HG02759 (cell line): ENCODE data around the gene MSX1.

Experiments
- ATAC-seq: cut with Tn5 transposase; IDR thresholded peaks from one replicate; pipeline ENCODE4 v1.9.1; 2021; ENCODE audit warnings: mild to moderate bottlenecking, moderate library complexity; ENCODE audit not compliant: unreplicated experiment

Gene MSX1

DNA sequence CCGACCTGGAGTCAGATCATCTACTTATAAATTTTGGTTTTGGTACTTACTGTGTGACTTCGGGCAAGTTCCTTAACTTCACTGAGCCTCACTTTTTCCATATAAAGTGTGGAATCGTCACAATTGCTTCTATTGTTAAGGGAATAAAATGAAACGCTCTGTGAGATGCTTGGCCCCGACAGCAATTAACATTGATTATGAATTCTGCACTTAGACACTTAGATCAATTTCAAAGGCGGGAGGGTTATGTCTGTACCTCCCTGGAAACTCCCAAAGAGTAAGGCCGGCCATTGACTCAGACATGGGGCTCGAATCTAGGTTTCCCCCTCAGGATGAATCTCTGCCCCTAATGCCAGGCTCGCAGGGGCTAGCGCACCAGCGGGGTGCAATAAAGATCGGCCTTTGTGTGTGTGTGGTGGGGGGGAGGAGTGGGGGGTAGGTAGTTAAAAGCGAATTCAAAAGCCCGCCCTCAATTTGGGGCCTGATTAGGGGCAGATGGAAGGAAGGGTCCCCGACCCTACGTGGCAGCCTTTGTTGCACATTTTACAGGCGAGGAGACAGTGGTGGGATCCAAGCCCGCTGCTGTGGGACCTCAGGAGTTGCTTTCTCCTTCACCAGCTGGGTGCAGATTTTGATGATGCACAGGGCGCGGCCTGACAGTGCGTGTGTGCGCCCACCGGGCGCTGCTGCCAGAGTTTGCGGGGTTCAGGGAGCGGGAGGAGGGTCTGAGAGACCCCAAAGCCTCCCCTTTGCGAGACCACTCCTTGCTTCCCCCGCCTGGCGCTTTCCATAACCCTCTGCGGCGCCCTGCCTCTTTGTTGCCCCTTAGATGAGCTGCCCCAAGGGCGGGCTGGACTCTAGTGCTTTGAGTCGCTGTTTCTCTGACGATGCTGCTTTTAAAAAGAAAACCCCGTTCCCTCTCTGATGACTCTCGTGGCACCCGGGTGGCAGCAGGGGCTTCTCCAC is 9.6 kb downstream of the MSX1 start:
- no peak for ATAC-seq

DNA sequence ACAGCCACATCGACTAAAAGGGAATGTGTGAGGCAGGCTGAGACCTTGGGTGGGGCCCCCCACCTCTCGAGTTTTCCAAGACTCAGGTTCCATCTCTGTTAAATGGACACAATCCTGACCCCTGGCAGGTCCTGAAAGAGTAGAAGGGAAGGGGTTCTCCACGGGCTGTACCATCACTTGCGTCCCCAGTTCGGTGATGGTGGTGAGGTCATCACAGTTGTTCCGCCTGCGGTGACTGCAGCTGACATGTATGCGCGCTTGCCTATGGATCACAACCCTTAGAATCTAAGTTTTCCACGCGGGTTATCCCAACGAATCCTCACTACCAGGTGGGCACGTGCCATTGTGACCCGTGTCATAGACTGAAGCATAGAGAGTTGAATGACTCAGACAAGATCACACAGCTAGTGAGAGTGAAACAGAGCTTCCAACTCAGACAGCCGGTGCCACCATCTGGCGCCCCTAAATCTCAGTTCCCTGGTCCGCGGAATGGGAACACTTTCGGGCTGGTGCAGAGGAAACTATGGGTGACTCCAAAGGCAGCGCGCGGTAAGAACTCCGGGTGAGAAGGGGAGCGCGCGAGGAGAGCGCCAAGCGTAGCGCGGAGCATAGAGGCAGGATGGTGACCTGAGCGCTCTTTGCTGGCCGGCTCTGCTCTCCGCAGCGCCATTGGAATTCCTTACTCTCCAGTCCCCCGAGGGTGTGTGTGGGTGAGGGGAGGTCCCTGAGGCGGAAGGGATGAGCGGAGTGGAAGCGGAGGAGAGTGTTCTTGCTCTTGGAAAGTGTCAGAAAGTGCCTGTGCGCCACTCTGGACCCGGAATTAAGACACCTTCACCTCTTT is 10.5 kb downstream of the MSX1 start:
- ATAC-seq: no peak

DNA sequence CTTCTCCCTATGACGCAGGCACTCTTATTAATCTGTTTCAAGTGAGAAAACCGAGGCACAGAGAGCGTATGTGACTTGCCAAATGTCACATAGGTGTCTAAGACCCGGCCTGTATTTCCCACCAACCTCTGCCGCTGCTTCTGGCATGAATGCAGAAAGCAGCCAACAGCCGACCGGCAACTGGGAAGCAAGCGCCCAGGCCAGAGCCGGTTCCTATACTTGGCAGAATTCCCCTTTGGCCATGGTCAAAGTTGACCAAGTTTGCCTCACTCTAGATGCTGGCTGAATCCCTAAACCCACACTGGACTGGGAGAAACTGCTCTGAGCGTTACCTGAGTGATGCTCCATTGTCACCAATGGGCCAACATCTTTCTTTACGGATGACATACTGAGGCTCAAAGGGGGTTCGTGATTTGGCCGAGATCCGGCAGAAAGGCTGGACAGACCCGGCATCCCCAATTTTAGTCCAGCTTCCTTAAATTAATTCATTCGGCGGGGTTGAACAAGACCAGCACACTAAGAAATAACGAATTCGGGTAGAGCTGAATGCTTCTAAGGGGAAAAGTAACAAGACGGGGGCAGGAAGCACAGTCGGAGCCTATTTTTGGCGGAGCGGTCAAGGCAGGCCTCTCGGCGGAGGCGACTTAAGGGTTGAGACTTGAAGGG is 11.2 kb downstream of the MSX1 start:
- ATAC-seq: no peak

DNA sequence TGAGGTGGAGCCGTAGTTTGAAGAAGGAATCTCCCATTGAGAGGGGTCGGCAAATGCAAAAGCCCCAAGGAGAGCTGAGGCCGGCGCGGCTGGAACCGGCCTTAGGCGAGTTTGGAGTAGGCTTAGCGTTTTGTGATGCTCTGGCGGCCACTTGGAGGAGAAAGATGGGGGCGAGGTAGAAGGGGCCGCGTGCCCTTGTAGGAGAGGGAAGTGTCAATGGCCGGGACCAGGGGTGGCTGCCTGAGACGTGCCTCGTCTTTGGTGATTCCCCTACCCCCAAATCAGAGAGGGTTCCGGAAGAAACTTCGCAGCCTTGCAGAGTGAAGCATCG is 11.7 kb downstream of the MSX1 start:
- ATAC-seq: no peak

DNA sequence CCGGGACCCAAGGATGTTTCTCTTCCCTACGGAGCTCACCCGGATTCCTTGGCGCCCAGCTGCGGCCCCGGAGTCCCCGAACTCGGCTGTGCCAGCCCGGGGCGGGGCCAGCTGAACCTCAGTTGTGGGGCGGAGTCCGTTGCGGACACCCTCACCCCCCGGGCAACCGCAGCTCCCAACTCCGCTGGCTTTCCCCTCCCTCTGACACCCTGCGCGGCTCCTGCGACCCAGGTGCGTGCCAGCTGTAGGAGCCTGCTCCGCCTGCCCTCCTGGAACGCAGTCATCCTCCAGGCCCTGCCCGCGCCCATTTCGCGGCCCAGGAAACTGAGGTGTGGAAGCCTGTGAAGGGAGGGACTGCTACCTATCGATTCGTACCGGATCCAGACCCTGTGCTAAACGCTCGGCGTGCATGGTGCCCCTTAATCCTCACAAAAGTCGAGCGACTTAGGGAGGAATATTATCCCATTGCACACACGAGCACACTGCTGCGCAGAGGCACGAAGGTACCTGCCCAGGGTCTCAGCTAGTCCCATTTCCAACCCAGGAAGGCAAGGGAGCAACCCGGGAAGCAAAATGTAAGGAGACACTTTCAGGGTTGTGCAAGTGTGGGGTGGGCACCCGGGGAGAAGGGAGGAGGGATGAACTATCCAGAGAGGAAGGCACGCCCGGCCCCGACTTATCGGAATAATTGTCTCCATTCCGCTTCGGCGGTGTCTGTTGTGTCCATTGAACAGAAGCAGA is 12.3 kb downstream of the MSX1 start:
- ATAC-seq: no peak

DNA sequence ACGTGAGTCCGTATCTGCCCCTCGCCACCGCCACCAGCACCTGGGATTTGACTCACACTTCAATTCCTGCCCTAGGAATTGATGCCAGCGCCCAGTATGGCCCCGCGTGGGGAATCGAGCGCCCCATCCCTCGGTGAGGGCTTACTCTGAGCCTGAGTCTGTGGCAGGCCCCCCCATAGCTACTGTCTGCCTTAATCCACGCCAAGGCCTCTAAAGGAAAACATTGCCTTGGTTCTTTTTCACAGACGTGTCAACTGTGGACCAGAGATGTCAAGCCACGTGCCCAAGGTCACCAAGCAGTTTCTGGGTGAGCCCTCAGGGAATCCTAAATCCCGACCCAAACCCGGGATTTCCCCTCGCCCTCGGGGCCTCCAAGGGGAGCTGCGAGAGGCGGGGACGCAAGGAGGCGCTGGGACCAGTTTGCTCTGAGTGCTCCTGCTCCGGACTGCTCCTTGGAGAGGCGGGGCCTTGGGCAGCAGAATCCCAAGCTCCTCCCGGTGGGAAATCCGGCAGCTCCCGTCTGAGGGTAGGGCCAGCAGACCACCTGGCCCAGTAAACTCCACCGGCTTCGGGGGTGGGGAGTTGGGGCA is 12.9 kb downstream of the MSX1 start:
- no peak for ATAC-seq

DNA sequence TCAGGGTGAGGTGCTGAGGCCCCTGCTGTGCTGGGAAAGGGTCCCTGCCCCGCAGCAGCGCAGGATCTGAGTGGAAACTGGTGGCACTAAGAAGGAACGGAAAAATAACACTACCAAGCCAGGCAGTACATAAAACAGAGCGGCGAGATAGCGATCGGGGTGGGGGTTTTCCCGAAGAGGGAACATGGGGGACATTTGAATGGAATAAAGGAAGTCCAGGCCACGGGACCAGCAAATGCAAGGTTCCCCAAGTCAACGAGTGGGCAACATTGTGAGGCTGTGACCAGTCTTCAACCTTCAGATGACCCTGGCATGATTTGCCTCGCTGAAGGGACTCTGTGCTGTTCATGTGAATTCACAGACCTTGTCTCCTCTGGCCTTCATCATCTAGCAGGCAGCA is 13.7 kb downstream of the MSX1 start:
- ATAC-seq: no peak

DNA sequence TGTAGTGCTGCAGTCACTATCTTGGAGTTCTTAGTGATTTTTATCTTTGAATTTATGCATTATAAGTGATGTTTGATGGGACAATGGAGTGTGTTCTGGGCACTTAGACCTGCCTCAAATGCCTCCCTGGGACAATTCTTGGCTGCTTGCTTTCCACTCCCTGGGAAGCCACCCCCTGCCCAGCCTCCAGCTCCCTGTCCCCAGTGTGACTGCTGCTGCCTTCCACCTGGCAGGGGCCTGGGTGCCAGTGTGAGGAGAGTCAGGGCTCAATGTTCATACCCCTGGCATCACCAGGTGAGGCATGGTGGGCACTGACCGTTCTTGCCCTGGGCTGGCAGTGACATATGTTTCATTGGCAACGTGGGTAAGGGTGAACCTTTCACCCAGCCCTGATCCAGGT is 14.8 kb downstream of the MSX1 start:
- ATAC-seq: no peak

DNA sequence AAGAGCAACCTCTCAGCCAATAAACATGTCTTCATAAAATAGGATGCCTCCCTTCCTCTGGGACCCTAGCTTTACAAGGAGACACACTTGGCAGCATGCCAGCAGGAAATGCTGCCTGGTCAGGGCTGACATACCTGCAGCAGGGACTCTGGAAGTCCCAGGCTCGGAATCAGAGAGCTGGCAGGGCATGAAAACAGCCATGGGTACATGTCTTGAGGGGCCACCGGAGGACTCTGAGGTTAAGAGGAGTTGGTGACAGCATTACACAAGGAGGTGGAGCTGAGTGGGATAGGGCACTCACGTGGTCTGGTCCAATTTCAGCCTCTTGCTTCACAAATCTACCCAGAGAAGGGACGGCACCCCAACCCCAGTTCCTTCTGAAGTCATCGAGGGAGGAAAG is 15.7 kb downstream of the MSX1 start:
- ATAC-seq: no peak

DNA sequence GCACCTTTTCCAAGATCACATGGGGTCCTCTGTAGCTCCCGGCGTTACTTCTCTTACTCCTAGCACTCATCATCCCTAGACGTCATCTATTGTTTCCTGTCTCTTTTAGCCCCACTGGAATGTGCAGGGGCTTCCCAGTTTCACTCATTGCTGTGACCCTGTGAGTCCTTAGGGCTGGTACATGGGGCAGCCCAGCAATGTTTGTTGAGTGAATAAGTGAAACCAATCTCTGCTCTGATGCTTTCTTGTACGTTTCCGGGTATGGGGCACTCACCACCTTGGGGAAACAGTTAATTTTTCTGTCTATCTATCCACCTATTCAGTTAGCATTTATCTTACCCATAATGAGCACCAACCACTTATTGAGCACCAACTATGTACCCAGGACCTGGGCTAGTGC is 16.1 kb downstream of the MSX1 start:
- no peak for ATAC-seq

DNA sequence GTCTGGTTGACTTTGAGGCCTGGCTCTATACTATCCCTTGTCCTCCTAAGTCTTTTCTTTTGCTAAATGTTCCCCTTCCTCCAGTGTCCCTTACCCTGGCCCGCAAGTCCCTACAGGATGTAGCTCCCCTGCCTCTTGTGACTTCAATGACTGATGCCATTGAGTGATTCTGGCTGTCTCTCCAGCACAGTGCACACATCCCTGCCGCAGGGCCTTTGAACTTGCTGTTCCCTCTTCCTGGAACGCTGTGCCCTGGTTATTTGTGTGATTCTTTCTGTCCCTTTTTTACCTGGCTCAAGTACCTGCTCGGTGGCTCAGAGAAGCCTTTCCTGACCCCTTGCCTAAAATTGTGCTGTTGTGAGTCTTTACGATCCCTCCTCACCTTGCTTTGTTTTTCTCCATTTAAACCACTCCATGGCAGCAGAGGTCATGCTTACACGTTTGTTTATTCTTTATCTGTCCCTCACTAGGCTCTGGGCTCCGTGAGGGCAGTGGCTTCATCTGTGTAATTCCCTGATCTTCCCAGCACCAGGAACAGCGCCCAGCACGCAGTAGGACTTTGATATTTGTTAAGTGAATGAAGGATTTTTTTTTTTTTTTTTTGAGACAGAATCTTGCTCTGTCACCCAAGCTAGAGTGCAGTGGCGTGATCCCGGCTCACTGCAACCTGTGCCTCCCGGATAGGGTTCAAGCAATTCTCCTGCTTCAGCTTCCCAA is 17.6 kb downstream of the MSX1 start:
- ATAC-seq: no peak

DNA sequence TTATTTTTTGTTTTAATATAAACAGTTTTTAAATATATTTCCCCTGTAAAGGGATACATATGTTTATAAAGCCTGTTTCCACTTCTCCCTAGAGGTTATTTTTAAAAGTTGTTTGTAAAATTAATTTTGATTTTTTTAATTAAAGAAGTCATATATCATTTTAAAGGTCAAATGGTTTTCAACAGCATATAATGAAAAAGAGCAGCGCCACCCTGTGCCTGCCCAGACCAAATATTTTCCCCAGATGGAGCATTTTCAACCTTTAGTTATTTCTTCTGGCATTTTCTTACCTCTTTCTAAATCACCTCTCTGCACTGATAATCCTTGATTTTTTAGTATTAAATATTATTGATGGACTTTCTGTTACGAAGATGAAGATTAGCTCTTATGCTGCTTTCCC is 21.0 kb downstream of the MSX1 start:
- no peak for ATAC-seq

DNA sequence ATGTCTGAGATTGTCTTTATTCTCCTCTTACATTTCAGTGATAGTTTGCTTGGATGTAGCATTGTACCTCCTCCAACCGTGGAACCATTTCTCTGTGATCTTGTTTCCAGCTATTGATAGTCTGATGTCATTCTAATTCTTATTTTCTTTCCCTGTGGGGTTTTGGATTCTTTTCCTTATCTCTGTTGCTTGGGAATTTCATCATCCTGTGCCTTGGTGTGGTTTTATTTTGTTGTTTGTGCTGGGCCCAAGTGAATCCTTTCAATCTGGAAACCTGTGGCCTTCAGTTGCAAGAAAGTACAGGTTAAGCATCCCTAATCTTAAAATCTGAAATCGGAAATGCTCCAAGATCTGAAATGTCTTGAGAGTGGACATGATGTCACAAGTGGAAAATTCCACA is 22.0 kb downstream of the MSX1 start:
- no peak for ATAC-seq

DNA sequence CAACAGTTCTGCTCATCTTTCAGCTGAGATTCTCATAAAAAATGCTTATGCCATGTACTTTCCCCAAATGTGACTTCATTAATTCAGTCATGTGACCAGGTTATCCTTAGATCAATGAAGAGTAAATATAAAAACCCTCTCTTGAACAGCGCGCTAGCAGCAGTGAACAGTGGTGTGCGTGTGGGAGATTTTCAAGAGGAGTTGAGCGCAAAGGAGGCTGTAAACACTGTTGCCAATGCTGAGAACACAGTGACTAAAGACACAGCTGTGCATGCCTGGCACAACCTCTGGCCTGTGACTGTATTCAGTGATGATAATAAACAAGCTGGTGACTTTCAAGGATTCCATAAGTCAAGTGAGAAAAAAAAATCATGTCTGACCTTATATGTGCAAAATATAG is 25.1 kb downstream of the MSX1 start:
- ATAC-seq: no peak

DNA sequence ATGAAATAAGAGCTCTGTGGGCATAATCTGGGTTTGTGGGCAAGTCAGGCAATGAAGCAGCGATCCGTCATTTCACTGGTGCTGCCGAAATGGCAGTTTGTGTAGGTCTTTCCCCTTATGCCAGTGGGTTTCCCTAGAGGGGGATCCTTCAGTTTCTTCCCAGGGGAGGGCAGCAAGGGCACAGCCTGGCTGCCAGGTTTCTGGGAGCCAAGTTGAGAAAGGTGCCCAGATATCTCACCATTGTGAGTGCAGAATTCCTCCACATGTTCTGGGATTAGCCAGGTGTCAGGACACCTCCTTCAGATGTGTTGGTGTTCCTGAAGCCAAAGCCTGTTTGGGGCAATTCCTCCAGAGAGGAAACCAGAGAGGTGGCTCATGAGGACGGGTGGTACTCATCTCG is 28.0 kb downstream of the MSX1 start:
- ATAC-seq: no peak

DNA sequence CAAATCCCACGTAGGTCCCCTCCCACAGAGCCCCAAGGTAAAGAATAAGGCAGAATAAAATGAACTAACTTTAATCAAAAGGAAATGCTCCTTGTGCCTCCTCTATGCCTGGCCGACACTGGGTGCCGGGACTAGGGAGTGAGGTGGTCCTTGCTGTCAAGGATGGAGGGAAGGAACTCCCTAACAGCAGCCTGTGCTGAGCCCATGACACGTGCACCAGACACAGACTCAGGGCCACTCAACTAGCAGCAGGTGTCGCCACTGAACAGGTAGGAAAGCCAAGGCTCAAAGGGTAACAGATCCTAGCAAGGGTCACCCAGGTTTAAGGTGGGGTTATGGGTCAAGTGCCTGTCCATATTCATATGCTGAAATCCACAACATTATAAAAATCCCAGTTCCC is 29.2 kb downstream of the MSX1 start:
- no peak for ATAC-seq

DNA sequence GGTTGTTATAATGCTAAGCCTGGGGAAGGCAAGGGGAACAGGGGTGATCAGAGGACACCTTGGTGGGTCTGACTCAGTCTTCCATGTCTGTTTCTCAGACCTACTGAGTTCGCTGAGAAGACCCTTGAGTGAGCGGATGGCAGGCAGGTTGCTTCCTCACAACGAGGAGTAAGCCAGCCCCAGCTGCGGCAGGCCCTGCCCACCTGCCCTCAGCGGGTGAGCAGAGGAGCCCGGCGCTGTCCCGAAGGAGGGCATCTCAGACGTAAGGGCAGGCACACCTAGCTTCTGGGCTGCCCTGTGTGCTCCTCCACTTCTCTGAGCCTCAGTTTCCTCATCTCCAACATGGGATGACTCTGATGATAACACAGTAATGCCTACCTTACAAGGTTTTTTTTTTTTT is 30.3 kb downstream of the MSX1 start:
- no peak for ATAC-seq

DNA sequence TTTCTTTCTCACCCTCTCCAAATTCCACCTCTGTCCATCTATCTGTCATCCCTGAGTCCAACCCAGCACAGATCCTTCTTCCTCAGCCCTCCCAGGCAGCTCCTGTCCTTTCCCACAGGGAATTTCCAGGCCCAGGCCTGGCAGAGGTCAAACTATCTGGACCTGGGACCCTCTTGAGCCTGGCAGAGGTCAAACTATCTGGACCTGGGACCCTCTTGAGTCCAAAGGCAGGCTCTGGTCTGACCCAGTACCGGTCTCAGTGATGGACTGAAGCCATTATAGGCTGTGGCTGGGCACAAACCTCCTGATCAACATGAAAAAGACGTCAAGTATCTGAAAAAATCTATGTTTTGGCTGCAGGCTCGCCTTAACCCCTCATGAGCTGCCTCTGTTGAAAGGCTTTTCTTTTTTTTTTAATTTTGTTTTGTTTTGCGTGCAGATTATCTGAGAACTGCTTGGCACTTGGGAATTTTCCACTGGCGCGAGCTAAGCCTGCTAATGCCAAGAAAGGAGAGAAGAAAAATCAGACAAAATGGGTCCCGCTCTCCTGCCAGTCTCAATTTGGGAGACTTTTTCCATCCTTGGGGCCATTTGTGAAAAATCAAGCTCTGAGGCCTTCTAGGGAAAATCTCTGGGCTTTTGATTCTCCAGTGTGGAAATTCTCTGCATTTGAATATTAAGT is 31.2 kb downstream of the MSX1 start:
- no peak for ATAC-seq

DNA sequence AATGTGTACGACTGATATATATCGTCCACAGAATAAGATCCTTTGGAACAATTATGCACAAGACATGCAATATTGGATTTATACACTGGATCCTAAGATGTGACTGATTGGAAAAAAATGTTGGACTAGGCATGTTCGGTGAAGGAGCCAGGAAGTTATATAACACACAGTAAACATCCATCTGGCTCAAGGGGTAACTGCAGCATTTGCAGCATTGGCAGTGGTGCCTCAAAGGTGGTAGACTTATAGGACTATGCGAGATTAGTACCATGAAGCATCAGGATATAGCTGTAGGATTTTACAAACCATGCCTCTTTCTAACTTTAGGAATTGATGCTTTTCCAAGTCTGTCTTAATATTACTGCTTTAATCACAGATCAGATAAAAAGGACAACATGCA is 34.3 kb downstream of the MSX1 start:
- ATAC-seq: no peak
